OCI-LY1 (cell line): ENCODE results near the gene GNAO1.

ENCODE experiments used
- H2AFZ ChIP-seq: fragments of 200-600 bp; sonication (generic), shearing (Covaris generic); 2 replicates; pipeline ENCODE4 v1.6.0; 2014; ENCODE audit warnings: antibody characterized with exemption, mild to moderate bottlenecking, low read length
- H3F3A ChIP-seq: fragments of 200-600 bp; sonication (generic), shearing (Covaris generic); 2 replicates; pipeline ENCODE4 v1.6.0; 2014; ENCODE audit warnings: mild to moderate bottlenecking, antibody characterized with exemption, low read length, moderate library complexity; ENCODE audit not compliant: insufficient read depth
- H3K27ac ChIP-seq: fragments of 200-600 bp; sonication (generic); 2 replicates; pipeline ENCODE4 v1.5.1; 2014; ENCODE audit warnings: low read length, mixed run types, mild to moderate bottlenecking, low read depth; ENCODE audit not compliant: poor library complexity, severe bottlenecking
- H3K27me3 ChIP-seq: fragments of 200-600 bp; sonication (generic); 2 replicates; pipeline ENCODE4 v1.6.0; 2014; ENCODE audit warnings: antibody characterized with exemption, mild to moderate bottlenecking, low read length, moderate library complexity; ENCODE audit not compliant: insufficient read depth
- H3K36me3 ChIP-seq: fragments of 200-600 bp; sonication (generic); 2 replicates; pipeline ENCODE4 v1.6.1; 2014; ENCODE audit warnings: mild to moderate bottlenecking, antibody characterized with exemption, low read length, moderate library complexity, mixed read lengths; ENCODE audit not compliant: insufficient read depth
- H3K4me1 ChIP-seq: fragments of 200-600 bp; sonication (generic); 2 replicates; pipeline ENCODE4 v1.5.1; 2014; ENCODE audit warnings: mild to moderate bottlenecking, low read length, moderate library complexity; ENCODE audit not compliant: insufficient read depth, severe bottlenecking
- H3K4me2 ChIP-seq: fragments of 200-600 bp; sonication (generic), shearing (Covaris generic); 2 replicates; pipeline ENCODE4 v1.6.1; 2014; ENCODE audit warnings: low read length
- H3K4me3 ChIP-seq: fragments of 200-600 bp; sonication (generic); 2 replicates; pipeline ENCODE4 v1.5.1; 2014; ENCODE audit warnings: low read length, low read depth, mild to moderate bottlenecking, mixed read lengths; ENCODE audit not compliant: poor library complexity, severe bottlenecking
- H3K79me2 ChIP-seq: fragments of 200-600 bp; shearing (Covaris generic); 2 replicates; pipeline ENCODE4 v1.6.1; 2016; ENCODE audit warnings: mixed run types, low read length, mixed read lengths; ENCODE audit not compliant: insufficient read depth
- H3K9ac ChIP-seq: fragments of 200-600 bp; sonication (generic), shearing (Covaris generic); 2 replicates; pipeline ENCODE4 v1.6.1; 2014; ENCODE audit warnings: mild to moderate bottlenecking, low read length, mixed read lengths
- H3K9me2 ChIP-seq: fragments of 200-600 bp; sonication (generic), shearing (Covaris generic); 2 replicates; pipeline ENCODE4 v1.6.1; 2014; ENCODE audit warnings: low read depth, mild to moderate bottlenecking, low read length, mixed read lengths
- H3K9me3 ChIP-seq: fragments of 200-600 bp; shearing (Covaris generic); 2 replicates; pipeline ENCODE4 v1.6.1; 2014; ENCODE audit warnings: low read length, mixed read lengths
- H4K20me1 ChIP-seq: fragments of 200-600 bp; sonication (generic), shearing (Covaris generic); 2 replicates; pipeline ENCODE4 v1.6.0; 2016; ENCODE audit warnings: mild to moderate bottlenecking, low read length; ENCODE audit not compliant: insufficient read depth
- CTCF ChIP-seq: fragments of 200-600 bp; sonication (generic), shearing (Covaris generic); IDR thresholded peaks from 2 replicates; pipeline ENCODE4 v1.5.1; 2017; ENCODE audit warnings: mild to moderate bottlenecking, antibody characterized with exemption, low read length, moderate library complexity, mixed read lengths
- EZH2 ChIP-seq: fragments of 200-600 bp; sonication (generic), shearing (Covaris generic); IDR thresholded peaks from 2 replicates; pipeline ENCODE4 v1.8.0; 2017; ENCODE audit warnings: borderline replicate concordance, mixed run types, mild to moderate bottlenecking, antibody characterized with exemption, low read length, moderate library complexity, mixed read lengths

GNAO1 gene

DNA sequence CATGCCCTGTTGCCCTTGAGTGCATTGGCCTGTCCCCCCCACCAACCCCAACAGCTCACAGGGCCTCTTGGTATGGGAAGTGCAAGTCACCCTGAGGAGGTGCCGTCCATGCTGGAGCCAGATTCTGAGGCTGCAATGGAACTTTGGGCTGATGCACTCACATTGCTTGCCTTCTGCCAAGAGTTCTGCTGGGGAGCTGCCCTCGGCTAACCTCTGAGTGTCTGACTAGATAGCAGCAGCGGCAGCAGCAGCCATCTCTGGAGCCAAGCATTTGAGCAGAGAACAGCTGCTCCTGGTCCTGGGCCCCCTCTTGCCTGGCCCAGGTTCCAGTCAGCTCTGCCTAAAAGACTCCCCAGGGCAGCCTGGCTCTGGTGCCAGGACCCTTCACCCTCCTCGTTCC is 61.5 kb downstream of the GNAO1 start:
- H3F3A ChIP-seq = no peaks in the 10 kb centered on the region
- no peaks in the 10 kb centered on the region for H4K20me1 ChIP-seq
- no peaks in the 10 kb centered on the region for H3K9me3 ChIP-seq
- no peak for TF ChIP-seq CTCF
- no peak for TF ChIP-seq EZH2
- H2AFZ ChIP-seq = no peak overlapping the region
- H3K9ac ChIP-seq = no peak overlapping the region
- no peaks in the 10 kb centered on the region for H3K36me3 ChIP-seq
- no peaks in the 10 kb centered on the region for H3K9me2 ChIP-seq
- no peaks in the 10 kb centered on the region for H3K79me2 ChIP-seq
- no peak overlapping the region for H3K4me2 ChIP-seq
- H3K4me1 ChIP-seq = no peaks in the 10 kb centered on the region
- H3K27ac ChIP-seq = no peak overlapping the region
- H3K4me3 ChIP-seq = no peak overlapping the region
- H3K27me3 ChIP-seq = no peaks in the 10 kb centered on the region

GRCh38 chr16:56255904-56256303 is 64.6 kb downstream of the GNAO1 start:
- no peaks in the 10 kb centered on the region for H3F3A ChIP-seq
- no peaks in the 10 kb centered on the region for H3K79me2 ChIP-seq
- no peaks in the 10 kb centered on the region for H3K9me2 ChIP-seq
- no peak overlapping the region for H3K4me2 ChIP-seq
- H3K27me3 ChIP-seq = no peaks in the 10 kb centered on the region
- H3K4me3 ChIP-seq = no peak overlapping the region
- H2AFZ ChIP-seq = no peak overlapping the region
- no peaks in the 10 kb centered on the region for H4K20me1 ChIP-seq
- H3K27ac ChIP-seq = no peak overlapping the region
- no peaks in the 10 kb centered on the region for H3K4me1 ChIP-seq
- no peaks in the 10 kb centered on the region for H3K36me3 ChIP-seq
- no peak for TF ChIP-seq CTCF
- no peak for TF ChIP-seq EZH2
- H3K9me3 ChIP-seq = no peaks in the 10 kb centered on the region
- H3K9ac ChIP-seq = no peak overlapping the region

GRCh38 chr16:56257239-56257638 is 66.0 kb downstream of the GNAO1 start:
- H3K79me2 ChIP-seq = no peaks in the 10 kb centered on the region
- no peaks in the 10 kb centered on the region for H3K9me3 ChIP-seq
- no peaks in the 10 kb centered on the region for H3K36me3 ChIP-seq
- no peak overlapping the region for H3K4me2 ChIP-seq
- TF ChIP-seq EZH2 (no peak), CTCF (no peak)
- no peak overlapping the region for H3K27ac ChIP-seq
- no peaks in the 10 kb centered on the region for H4K20me1 ChIP-seq
- no peak overlapping the region for H3K9ac ChIP-seq
- no peaks in the 10 kb centered on the region for H3K4me1 ChIP-seq
- H2AFZ ChIP-seq = no peak overlapping the region
- no peak overlapping the region for H3K4me3 ChIP-seq
- H3K9me2 ChIP-seq = no peaks in the 10 kb centered on the region
- H3F3A ChIP-seq = no peaks in the 10 kb centered on the region
- no peaks in the 10 kb centered on the region for H3K27me3 ChIP-seq
